Measurements from ENCODE around the gene NANS.

The NANS gene

GRCh38 chr9:98043915-98044314 is 12.6 kb upstream of the NANS start:
- peak overlapping the region; percentile 34; the same call in 1 of the 2 replicates for H3K27ac ChIP-seq (replicated peaks)
- no peak overlapping the region for H3K4me3 ChIP-seq (replicated peaks; ENCODE audit: insufficient read depth, low read length)
- DNase-seq (ENCODE audit: low read depth in 1 of 2, low spot score in 1 of 2), result peak in 1 of 2 experiments; percentile 26
- no peaks in the 10 kb centered on the region for H3K27me3 ChIP-seq (ENCODE audit: insufficient read depth, poor library complexity, severe bottlenecking)
- peak; percentile 72; the same call in 1 of the 2 replicates for TF ChIP-seq SPI1 (IDR thresholded peaks at IDR 0.05; ENCODE audit: borderline replicate concordance, low read depth)
- TF ChIP-seq POLR2AphosphoS5 (IDR thresholded peaks at IDR 0.05; ENCODE audit: low read depth), result no peak

GRCh38 chr9:98045234-98046179 is 11.0 kb upstream of the NANS start:
- Histone ChIP-seq H3K27ac (replicated peaks) (peak overlapping the region; percentile 92), H3K27me3 (ENCODE audit: insufficient read depth, poor library complexity, severe bottlenecking) (no peaks in the 10 kb centered on the region), H3K4me3 (replicated peaks; ENCODE audit: insufficient read depth, low read length) (peak overlapping the region; percentile 52)
- TF ChIP-seq CTCF (IDR thresholded peaks at IDR 0.05; ENCODE audit: insufficient read depth, low read length), result no peak
- peak; percentile 86 for TF ChIP-seq POLR2AphosphoS5 (IDR thresholded peaks at IDR 0.05; ENCODE audit: low read depth)
- peak; percentile 73 for TF ChIP-seq GABPA (IDR thresholded peaks at IDR 0.05; ENCODE audit: low read depth)
- TF ChIP-seq SPI1 (IDR thresholded peaks at IDR 0.05; ENCODE audit: borderline replicate concordance, low read depth), result peak; percentile 100
- peak; percentile 65 for TF ChIP-seq REST (IDR thresholded peaks at IDR 0.05; ENCODE audit: insufficient replicate concordance, low read depth)
- peak; percentile 80 to 88 for DNase-seq (ENCODE audit: low read depth in 1 of 2, low spot score in 1 of 2)

GRCh38 chr9:98046180-98046543 is 10.4 kb upstream of the NANS start:
- DNase-seq (ENCODE audit: low read depth in 1 of 2, low spot score in 1 of 2), result no peak
- H3K27ac ChIP-seq (replicated peaks), result peak overlapping the region; percentile 92
- no peak for TF ChIP-seq SPI1 (IDR thresholded peaks at IDR 0.05; ENCODE audit: borderline replicate concordance, low read depth)
- TF ChIP-seq REST (IDR thresholded peaks at IDR 0.05; ENCODE audit: insufficient replicate concordance, low read depth), result no peak
- TF ChIP-seq GABPA (IDR thresholded peaks at IDR 0.05; ENCODE audit: low read depth), result no peak
- TF ChIP-seq CTCF (IDR thresholded peaks at IDR 0.05; ENCODE audit: insufficient read depth, low read length), result no peak
- no peak for TF ChIP-seq POLR2AphosphoS5 (IDR thresholded peaks at IDR 0.05; ENCODE audit: low read depth)
- H3K27me3 ChIP-seq (ENCODE audit: insufficient read depth, poor library complexity, severe bottlenecking), result no peaks in the 10 kb centered on the region
- H3K4me3 ChIP-seq (replicated peaks; ENCODE audit: insufficient read depth, low read length), result peak overlapping the region; percentile 52

GRCh38 chr9:98047002-98047401 is 9.5 kb upstream of the NANS start:
- TF ChIP-seq CTCF (IDR thresholded peaks at IDR 0.05; ENCODE audit: insufficient read depth, low read length) (no peak), GABPA (IDR thresholded peaks at IDR 0.05; ENCODE audit: low read depth) (no peak), REST (IDR thresholded peaks at IDR 0.05; ENCODE audit: insufficient replicate concordance, low read depth) (no peak), SPI1 (IDR thresholded peaks at IDR 0.05; ENCODE audit: borderline replicate concordance, low read depth) (no peak), POLR2AphosphoS5 (IDR thresholded peaks at IDR 0.05; ENCODE audit: low read depth) (peak; percentile 47; the same call in 1 of the 2 replicates)
- peak overlapping the region; percentile 52 for H3K4me3 ChIP-seq (replicated peaks; ENCODE audit: insufficient read depth, low read length)
- peak overlapping the region; percentile 92 for H3K27ac ChIP-seq (replicated peaks)
- DNase-seq (ENCODE audit: low read depth in 1 of 2, low spot score in 1 of 2), result peak in 1 of 2 experiments; percentile 52
- H3K27me3 ChIP-seq (ENCODE audit: insufficient read depth, poor library complexity, severe bottlenecking), result no peaks in the 10 kb centered on the region

Data from HL-60 (cell line).